ENCODE data around the gene GPR65.
A peak's percentile ranks its signal among the peaks of the same experiment; 100 is the strongest.

Gene GPR65, protein sequence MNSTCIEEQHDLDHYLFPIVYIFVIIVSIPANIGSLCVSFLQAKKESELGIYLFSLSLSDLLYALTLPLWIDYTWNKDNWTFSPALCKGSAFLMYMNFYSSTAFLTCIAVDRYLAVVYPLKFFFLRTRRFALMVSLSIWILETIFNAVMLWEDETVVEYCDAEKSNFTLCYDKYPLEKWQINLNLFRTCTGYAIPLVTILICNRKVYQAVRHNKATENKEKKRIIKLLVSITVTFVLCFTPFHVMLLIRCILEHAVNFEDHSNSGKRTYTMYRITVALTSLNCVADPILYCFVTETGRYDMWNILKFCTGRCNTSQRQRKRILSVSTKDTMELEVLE

DNA sequence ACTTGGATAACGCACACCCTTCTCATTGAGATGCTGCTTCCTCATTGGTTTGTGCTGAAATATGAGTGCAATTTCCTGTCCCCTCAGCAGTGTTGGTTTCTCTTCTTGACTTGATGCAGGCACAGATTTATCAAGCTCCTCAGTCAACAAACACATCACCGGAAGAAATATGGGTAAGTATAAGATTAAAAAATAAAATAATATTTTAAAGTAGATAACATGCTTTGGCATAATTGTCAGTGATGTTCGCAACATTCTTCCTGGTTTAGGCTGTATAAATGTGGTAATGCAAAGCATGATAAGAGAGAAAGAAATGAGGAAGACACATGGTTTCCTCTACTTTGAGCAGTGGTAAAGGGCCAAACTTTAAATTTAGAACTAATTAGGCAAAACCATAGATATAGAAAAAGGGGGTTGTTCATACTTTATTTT is at the start of gene GPR65:
Gene GPR65 (plus strand): TSS at position 86 of the 432 bp plus-strand sequence. CDS start 5,713 bp downstream, outside the sequence.
- DNase-seq (ENCODE audit: low read depth, low spot score): no peak

DNA sequence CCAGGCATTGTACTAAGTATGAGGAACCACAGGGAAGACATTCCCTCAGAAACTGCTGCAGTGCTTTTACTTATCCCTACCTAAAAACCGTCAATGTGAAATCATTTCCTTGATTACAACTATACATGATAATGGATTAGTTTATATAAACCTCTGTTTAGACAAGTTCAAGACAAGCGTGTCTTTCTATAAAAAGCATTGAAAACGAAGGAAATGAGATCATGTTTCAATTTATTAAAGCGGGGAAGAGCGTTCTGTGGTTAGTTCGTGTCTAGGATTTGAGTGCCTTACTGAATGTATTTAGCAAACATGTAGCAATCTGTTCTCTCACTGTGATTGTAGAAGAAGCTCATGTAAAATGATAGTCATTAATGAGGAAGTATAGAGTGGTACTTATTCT is 49.4 kb upstream of the GPR65 start:
- DNase-seq (ENCODE audit: low read depth, low spot score): no peak

DNA sequence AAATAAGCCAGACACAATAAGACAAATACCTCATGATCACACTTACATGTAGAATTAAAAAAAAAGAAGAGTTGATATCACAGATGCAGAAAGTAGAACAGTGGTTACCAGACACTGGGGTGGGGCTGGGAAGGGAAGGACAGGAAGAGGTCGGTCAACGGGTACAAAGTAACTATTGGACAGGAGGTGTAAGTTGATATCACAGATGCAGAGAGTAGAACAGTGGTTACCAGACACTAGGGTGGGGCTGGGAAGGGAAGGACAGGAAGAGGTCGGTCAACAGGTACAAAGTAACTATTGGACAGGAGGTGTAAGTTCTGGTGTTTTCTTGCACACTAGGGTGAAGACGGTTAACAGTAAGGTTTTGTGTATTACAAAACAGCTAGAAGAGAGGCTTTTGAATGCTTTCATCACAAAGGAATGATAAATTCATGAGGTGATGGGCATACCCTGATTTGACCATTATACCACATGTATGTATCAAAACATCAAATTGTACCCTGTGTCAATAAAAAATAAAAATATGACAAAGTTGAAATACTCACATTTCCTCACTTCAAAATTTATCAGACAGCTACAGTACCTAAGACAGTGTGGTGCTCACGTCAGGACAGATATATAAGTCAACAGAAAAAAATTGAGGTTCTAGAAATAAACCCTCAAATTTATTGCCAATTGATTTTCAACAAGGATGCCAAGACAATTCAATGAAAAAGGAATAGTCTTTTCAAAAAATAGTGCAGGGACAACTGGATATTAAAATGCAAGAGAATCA is 44.7 kb upstream of the GPR65 start:
- no peak for DNase-seq (ENCODE audit: low read depth, low spot score)

DNA sequence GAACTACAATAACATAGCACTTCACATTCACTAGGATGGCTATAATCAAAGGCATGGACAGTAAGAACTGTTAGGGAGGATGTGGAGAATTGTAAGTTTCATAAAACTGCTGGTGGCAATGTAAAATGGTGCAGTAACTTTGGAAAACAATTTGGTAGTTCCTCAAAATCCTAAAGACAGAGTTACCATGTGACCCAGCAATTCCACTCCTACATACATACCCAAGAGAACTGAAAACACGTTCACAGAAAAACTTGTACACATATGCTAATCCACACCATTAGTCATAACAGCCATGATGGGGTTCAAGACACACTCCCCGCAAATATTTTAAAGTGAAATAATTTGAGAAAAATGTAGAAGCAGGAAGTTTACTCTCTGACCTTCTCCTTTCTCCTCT is 43.7 kb upstream of the GPR65 start:
- no peak for DNase-seq (ENCODE audit: low read depth, low spot score)

DNA sequence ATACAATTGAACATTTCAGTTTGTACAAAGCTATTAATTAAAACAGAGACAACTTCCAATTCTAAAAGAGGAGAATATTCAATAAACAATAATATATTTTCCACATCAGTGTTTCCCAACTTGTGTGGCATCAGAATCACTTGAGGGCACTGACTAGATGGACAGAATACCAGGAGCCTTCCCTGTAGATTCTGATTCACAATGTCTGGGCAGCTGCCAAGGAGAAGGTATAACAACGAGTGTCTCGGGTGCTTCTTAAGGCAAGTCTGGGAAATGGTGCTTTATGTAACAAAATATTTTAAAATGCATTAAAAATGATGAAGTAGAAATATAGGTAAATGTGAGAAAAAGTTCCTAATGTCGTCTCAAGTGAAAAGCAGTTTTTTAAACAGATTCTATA is 38.1 kb upstream of the GPR65 start:
- DNase-seq (ENCODE audit: low read depth, low spot score): no peak

DNA sequence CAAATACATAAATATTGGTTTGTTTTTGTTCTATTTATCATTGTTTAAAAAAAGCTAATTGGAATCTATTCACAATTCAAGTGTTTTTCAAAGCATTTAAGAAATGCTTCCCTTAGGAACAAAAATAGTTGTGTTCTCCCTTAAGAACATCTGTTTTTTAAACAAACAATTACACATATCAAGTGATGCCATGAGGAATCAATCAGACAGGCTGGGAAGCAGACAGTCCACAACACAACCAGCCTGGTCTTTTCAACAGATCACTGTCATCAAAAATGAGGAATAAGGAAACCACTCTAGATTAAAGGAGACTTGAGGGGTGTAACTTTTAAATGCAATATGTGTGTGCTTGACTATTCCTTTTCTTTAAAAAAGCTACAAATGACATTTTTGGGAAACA is 37.4 kb upstream of the GPR65 start:
- DNase-seq (ENCODE audit: low read depth, low spot score): no peak

DNA sequence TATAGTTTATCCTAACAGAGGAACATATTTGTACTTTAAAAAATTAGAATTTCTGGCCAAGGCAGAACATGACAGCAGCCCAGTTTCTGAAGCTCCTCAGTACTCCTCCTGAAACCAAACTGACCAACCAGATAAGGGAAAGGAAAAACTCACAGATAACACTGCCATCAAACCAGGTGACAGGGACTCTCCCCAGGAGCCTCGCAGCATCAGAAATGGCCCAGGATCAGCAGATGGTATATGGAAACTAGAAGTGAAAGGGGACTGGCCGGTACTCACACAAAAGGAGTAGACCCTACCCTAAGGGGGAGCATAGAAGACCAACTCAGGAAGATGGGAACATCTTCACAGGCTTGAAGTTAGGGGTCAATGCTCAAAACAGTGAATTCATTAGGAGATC is 33.9 kb upstream of the GPR65 start:
- no peak for DNase-seq (ENCODE audit: low read depth, low spot score)

DNA sequence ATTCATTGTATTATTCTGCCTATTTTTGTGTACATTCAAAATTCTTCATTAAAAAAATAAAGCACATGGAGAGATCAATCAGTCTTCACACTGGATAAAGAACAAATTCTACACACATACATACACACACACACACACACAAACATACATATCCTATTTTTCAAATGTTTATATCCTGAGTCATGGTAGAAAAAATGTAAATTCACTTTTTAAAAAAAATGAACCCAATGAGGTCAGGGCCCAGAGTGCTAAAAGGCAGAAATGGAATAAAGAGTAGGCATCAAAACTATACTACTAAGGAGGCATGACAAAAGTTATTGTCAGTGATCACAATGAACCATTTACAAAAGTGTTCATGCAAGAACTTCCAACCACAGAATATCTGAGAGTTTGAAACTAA is 29.3 kb upstream of the GPR65 start:
- DNase-seq (ENCODE audit: low read depth, low spot score): no peak

DNA sequence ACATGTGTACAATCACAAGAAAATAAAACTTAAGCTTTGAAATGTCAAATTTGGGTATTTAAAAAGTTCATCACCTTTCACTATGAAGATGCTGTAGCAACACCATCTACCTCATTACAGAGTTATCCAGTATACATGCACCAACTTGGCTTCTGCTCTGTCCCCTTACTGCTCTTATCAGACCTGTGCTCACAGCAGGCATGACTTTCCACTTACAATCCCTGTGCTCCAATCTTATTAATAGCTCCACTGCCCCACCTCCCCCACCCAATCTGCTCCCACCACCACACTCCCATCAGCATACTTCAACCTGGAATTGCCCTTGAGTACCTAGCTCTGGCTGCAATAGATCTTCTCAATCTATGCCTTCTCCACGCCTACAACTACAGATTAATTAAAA is 25.2 kb upstream of the GPR65 start:
- DNase-seq (ENCODE audit: low read depth, low spot score): no peak

DNA sequence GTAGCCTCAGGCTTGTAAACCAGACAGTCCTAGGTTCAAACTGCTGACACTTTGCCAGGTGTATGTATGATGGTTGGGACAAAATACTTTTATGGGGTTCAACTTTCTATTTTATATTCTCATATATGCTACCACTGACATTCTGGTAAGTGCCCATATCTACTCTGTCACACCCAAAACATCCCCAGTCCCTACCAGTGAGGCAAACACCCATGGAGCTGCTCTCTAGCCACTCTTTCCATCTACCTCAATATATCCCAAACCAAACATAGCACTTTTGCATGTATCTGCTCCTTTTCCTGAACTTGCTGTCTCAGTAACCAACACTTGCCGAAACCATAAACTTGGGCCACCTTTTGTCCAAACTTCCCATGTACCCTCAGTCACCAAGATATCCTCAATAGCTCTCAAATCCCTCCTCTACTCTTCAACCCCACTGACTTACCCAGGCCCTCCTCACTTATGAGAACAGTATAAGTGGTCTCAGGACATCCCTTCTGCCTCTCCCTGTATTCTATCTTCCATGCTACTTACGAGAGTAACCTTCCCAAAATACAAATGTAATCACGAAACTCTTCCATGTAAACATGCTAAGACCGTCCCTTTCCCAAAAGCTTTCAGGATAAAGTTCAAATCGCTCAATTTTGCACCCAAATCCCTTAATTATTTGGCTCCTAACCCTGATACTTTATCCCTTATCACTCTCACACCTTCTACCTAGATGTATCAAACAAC is 15.5 kb upstream of the GPR65 start:
- no peak for DNase-seq (ENCODE audit: low read depth, low spot score)

DNA sequence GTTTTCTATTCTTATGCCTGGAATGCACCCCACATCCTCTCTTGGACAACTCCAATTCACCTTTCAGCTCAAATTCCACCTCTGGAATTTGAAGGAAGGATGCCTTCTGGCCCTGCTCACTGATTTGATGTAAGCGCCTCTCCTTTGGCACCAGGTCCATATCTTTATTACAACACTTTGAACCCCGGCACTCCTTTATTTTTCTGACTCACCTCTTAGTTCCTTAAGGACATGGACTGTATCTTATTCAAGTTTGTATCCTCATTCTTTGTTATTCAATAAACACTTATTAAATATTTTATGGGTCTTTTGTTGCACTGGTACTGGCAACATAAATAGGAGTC is 15.0 kb upstream of the GPR65 start:
- no peak for DNase-seq (ENCODE audit: low read depth, low spot score)

DNA sequence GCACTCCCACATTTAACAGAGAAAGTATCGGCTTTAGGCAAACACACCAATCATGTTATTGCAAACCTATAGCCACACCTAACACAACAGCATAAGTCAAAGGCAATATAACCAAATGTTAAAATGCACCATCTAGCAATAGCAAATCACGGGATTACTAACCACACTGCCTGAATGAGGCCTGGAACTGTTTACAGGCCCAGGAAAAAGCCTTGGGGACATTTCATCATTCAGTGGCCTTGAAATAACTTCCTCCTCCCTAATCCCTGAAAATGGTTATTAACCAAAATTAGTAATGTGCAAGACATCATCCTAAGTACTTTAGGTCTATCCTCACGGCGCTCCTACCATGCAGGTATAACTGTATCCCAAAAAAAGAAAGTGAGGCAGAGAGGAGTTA is 14.3 kb upstream of the GPR65 start:
- no peak for DNase-seq (ENCODE audit: low read depth, low spot score)

DNA sequence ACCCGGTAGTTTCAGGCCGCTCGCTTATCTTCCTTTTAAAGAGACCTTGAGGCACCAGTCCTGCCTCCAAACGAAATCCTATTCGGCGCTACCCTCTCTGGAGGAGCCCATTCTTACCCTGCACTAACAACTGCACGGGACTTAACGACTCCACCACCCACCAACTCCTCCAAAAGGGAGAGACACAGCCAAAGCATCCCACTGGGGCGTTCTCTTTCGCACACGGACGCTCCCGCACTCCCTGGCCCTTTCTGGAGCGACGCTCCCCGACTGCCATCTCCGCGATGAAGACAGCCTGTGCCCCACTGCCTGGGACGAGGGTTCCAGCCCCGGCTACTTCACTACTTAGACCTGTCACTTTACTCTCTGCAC is 12.6 kb upstream of the GPR65 start:
- DNase-seq (ENCODE audit: low read depth, low spot score): no peak

DNA sequence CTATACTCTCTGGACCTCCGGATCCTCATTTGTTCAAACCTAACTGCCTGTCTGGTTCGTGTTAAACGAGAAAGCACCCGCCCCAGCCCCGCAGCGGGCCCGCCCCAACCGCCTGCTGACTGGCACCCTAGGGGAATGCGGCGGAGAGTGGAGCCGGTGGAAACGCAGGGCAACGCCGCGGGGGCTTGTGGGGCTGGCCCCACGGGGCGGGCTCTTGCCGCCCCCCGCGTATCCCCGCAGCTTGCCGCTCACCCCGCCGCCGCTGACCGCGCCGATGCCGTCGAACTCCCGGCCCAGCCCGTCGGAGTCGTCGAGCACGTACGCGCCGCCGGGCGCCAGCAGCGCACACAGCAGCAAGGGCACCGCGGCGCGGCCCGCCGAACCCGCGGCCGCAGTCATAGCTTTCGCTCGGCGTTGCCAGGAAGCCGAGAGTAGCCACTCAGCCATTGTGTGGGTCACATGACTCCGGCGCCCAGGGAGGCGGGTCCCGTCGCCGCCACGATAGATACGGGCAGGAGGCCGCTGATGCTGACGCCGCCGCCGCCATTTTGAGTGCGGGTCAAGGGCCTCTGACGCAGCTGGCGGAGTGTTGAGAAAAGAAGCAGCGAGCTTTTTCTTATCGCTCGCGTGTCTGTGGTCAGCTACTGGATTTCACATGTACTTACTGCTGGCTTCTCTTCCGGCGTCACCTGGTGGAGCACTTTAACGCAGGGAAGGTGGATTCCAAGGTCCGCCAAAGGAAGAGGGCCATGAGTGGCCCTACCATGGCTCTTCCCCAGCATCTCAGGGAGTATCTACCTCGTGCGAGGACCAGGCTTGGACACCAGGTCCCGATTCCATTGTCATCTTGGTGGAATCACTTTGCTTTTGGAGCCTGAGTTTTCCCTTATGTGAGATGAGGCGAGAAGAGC is 12.0 kb upstream of the GPR65 start, which contains the start of gene GALC:
Gene GALC (minus strand): TSS at position 465 of the 911 bp plus-strand sequence. CDS start 18 bp downstream, at position 447.
- peak; percentile 97 for DNase-seq (ENCODE audit: low read depth, low spot score)

DNA sequence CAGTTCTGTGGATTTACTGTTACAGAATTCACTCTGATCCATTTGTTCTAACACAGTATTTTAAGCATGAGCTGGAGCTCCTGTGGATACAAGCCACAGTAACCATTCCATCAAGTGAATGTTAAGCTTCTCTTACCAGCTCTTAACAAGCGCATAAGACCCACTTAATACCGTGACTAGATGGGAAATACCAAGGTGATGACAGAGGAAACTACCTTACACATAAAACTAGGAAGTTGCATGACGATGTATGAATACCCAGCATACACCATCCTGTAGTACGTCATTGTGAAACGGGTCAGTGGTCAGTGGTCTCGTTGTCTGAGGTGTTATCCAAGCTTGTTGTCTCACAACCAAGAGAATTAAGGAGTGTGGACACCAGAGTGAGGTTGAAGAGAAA is 10.0 kb upstream of the GPR65 start:
- DNase-seq (ENCODE audit: low read depth, low spot score): peak; percentile 7

DNA sequence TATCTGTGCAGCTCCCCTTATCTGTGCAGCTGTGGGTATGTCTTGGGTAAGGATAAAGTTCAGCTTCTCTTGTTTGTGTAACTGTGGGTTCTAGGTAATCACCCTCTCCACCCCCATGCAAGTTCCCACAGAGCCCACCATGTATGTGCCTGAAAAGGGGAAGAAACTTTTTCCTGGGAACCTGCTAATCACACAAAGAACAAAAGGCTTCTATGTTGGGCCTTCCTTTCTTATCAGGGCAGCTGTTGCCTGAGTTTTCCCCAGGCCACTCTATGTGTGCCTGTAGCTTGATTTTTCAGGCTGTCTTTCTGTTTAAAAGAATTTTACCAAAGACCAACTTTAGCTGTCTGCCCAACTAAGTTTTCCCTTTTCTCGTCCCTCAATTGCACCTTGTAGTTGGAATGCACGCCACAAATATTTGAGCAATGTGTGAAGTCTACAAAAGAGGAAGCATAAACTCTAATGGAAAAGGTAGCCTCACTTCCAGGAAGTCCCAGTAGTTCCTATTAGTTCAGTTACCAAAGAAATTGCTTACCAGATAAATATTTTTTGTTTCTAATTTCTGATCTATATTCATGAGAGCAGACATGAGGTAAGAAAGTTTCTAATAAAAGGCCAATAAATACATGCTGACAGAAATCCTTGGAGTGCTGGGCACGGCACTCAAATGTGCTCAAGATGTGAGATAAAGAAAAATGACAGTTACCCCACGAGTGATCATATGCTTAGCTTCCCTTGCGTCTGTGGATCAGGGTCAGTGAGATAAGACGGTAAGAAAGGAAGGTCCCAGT is 9.2 kb upstream of the GPR65 start:
- DNase-seq (ENCODE audit: low read depth, low spot score): peak; percentile 64

DNA sequence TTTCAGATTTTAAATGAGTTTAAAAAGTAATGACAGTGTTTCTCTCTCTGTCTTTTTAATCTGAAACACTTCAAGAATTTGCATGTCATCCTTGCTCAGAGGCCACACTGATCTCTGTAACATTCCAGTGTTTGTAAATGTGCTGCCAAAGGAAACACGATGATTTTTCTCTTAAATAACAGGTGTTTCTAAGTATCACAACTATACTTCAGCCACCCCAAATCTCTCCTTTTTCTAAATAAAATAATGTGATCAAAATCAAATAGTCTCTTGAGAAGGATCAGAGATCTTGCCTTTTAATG is 8.7 kb upstream of the GPR65 start:
- peak; percentile 16 for DNase-seq (ENCODE audit: low read depth, low spot score)

DNA sequence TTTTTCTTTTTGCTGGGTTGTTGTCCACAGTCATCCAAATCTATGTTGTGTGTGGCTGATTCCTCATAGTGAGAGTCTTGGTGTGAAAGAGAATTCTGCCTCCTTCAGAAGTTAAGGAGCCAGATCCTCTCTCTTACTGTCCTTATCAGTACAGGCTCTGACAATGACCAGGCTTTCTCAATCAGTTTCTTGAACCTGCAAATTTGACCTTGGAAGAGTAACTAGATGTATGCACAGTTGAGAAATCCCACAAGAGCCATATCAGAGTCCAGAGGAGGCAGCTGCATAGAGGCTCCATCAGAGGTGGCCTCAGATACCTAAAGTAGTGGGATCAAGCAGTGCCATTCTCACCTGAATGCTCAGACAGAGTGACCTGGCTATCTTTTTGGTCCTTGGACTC is 6.5 kb upstream of the GPR65 start:
- DNase-seq (ENCODE audit: low read depth, low spot score): no peak

DNA sequence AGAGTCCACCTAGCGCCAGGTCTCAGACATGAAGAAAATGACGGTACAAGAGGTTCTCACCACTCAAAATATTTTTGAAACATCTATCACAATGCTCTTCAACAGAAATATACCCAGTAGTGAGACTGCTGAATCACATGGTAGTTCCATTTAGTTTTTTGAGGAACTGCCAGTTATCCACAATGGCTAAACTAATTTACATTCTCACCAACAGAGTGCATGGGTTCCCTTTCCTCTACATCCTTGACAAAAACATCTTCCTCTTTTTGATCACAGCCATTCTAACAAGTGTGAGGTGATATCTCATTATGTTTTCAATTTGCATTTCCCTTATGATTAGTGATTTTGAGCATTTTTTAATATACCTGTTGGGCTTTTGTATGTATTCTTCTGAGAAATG is 5.7 kb upstream of the GPR65 start:
- no peak for DNase-seq (ENCODE audit: low read depth, low spot score)

DNA sequence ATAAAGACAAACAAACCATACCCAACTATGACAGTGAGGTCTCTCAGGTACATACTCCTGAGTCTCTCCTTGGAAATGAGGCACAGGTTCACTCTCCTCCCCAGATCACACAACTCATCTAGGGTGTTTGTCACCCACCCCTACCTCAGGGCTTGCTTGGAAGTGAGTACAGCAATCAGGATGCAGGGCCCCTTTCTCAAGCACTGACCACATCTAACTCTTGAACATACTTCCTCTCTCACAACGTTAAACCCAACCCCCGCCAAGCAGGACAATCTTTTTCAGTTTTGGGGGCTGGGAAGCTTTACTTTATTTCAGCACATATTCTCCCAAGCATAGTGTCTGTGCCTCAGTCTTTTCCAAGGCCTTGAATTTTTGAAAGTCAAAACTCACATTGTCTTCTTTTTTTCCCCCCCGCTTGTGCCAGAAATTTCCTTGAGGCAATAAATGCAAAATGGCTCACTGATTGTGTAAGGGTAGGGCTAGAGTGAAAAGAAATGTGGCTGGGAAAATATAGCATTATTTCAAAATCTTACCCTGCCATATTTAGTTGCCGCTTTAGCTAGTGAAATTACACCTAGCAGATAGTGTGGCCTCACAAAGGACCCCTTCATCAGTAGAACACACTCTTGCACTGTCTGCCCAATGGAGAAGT is 2.4 kb upstream of the GPR65 start:
- no peak for DNase-seq (ENCODE audit: low read depth, low spot score)

Measured in astrocyte of the hippocampus (primary cell).